ENCODE results near the gene TRAPPC14. TPM values are rescaled to one million over a fixed set of nuclear protein-coding genes. Genes with fewer than 3 reads are reported as not detected.
A peak's percentile ranks its signal among the peaks of the same experiment; 100 is the strongest.

TRAPPC14 gene
- total RNA-seq (2021; fragmentation: NEBNext Ultra II Directional; extraction: Animal tissue kit (Norgen Biotek cat#: 25700)) = 20.2 and 22.1 TPM in 2 replicates
- polyA plus RNA-seq (2011; rRNA removed) = 11.9 and 19.6 TPM in 2 replicates
- polyA plus RNA-seq (2011; cell fraction: cytosol; rRNA removed) = 8.6 TPM
- 55.1 TPM for polyA plus RNA-seq (2011; cell fraction: nucleus; rRNA removed)
- polyA plus RNA-seq (2012, experiment 1 of 2) = 13.7 to 21.2 TPM (median 20.2 TPM) in 4 replicates
- polyA plus RNA-seq (2012, experiment 2 of 2) = 16.9 TPM
- polyA plus RNA-seq (2013, experiment 1 of 2) = 16.6 TPM
- polyA plus RNA-seq (2013, experiment 2 of 2) = 15.0 TPM
- polyA minus RNA-seq (2011; rRNA and poly(A)+ RNA removed) = 8.3 and 8.7 TPM in 2 replicates
- 6.9 TPM for polyA minus RNA-seq (2011; cell fraction: cytosol; rRNA and poly(A)+ RNA removed)
- polyA minus RNA-seq (2011; cell fraction: nucleus; rRNA and poly(A)+ RNA removed) = 21.6 TPM
- long read RNA-seq, experiment 1, partial matches to known transcripts = 3 of 6 reads
- long read RNA-seq, experiment 1, other reads (novel, unspliced or antisense) = 2 of 6 reads
- long read RNA-seq, experiment 2 = 0 reads

GRCh38 chr7:100158229-100159098 is at the start of gene TRAPPC14:
Gene TRAPPC14, minus strand, starts transcription at chr7:100158723. Its CDS starts 224 bp downstream, at chr7:100158499.
- peak within 1 kb of the TSS; percentile 48 for H3K18ac ChIP-seq (ENCODE audit: extremely low read depth, low read length)
- POLR2A ChIA-PET (ENCODE audit: partially characterized antibody) = interaction anchor here (0.8 to 9.9 kb wide), 15 partner anchors 9 to 270 kb away, joined by 3 to 145 read pairs (median 5); partner anchors contain the start of genes AP4M1, GAL3ST4, GPC2 and LAMTOR4
- peak; percentile 77 for TF ChIP-seq ASH2L (IDR thresholded peaks at IDR 0.05; ENCODE audit: low read length)
- peak; percentile 74 for TF ChIP-seq PHF8 (conservative IDR thresholded peaks at IDR 0.05; ENCODE audit: low read depth, low read length)
- peak in 1 of 2 experiments; percentile 48; a peak in 1 of 3 replicates for TF ChIP-seq EP300 (IDR thresholded peaks at IDR 0.05; ENCODE audit: borderline replicate concordance in 1 of 2, low read depth in 2 of 2, low read length in 2 of 2)
- TF ChIP-seq HDAC2 (IDR thresholded peaks at IDR 0.05; ENCODE audit: borderline replicate concordance in 1 of 2, low read depth in 2 of 2, low read length in 2 of 2) = peak in 1 of 2 experiments; percentile 62; a peak in 1 of 4 replicates
- peak; percentile 47; the same call in 1 of the 2 replicates for TF ChIP-seq EGR1 (IDR thresholded peaks at IDR 0.05; ENCODE audit: borderline replicate concordance, low read depth, low read length)
- TF ChIP-seq NRF1 (IDR thresholded peaks at IDR 0.05; ENCODE audit: low read depth, low read length) = no peak
- peak; percentile 66 for TF ChIP-seq KDM4A (IDR thresholded peaks at IDR 0.05; ENCODE audit: low read depth, low read length, severe bottlenecking)

More at GRCh38 chr7:100158229-100159098, at the start of gene TRAPPC14:
- Histone ChIP-seq H2BK120ac (replicated peaks; ENCODE audit: low read depth, low read length) (no peak within 1 kb of the TSS), H3K4me2 (ENCODE audit: insufficient read depth in 1 of 2, low read depth in 2 of 2, low read length in 2 of 2) (peak within 1 kb of the TSS; percentile 75 to 94), H2BK5ac (ENCODE audit: low read depth, low read length) (no peak within 1 kb of the TSS), H3K9me3 (ENCODE audit: insufficient read depth in 2 of 2, low read depth in 1 of 2, low read length in 1 of 2) (no peaks in the 10 kb centered on the region), H2BK15ac (ENCODE audit: low read length) (no peak within 1 kb of the TSS), H2BK20ac (ENCODE audit: low read length) (no peak within 1 kb of the TSS), H3K4me1 (replicated peaks in 1 of 4; ENCODE audit: control insufficient read depth in 3 of 4, insufficient read depth in 4 of 4, low read length in 3 of 4) (peaks cover 0 to 15% (median 9%) of the 10 kb centered on the region in 4 experiments; a peak in 5 of 7 replicates), H3K27ac (ENCODE audit: low read depth, low read length) (peak within 1 kb of the TSS; percentile 24; the same call in 1 of the 2 replicates), H3K79me2 (ENCODE audit: control insufficient read depth in 1 of 2, insufficient read depth in 2 of 2, low read length in 2 of 2) (no peaks in the 10 kb centered on the region), H3K4ac (replicated peaks; ENCODE audit: insufficient read length, low read depth, low read length) (peak within 1 kb of the TSS; percentile 84), H3K14ac (ENCODE audit: insufficient read length) (no peak within 1 kb of the TSS), H4K5ac (ENCODE audit: insufficient read length, low read depth, low read length) (peak within 1 kb of the TSS; percentile 11), H3K36me3 (ENCODE audit: control insufficient read depth in 2 of 4, insufficient read depth in 4 of 4, low read length in 3 of 4) (peaks cover 6 to 36% (median 20%) of the 10 kb centered on the region in 4 experiments), H3K56ac (replicated peaks; ENCODE audit: insufficient read length, low read depth, low read length) (no peak within 1 kb of the TSS), H2AFZ (ENCODE audit: low read length) (no peak within 1 kb of the TSS), H3K27me3 (replicated peaks in 1 of 4; ENCODE audit: control insufficient read depth in 3 of 4, extremely low read depth in 1 of 4, insufficient read depth in 3 of 4, low read length in 3 of 4) (no peaks in the 10 kb centered on the region), H2AK5ac (ENCODE audit: low read depth, low read length) (no peak within 1 kb of the TSS), H4K8ac (ENCODE audit: extremely low read depth, insufficient read depth, low read length) (0 out of 2 replicates have a peak within 1 kb of the TSS, but pooled peaks have one; percentile 17), H4K20me1 (replicated peaks in 1 of 2; ENCODE audit: control insufficient read depth in 1 of 2, insufficient read depth in 2 of 2, low read length in 2 of 2) (peaks cover 12 to 28% of the 10 kb centered on the region in 2 experiments), H3K23me2 (ENCODE audit: low read depth, low read length) (peaks cover 6% of the 10 kb centered on the region), H2BK12ac (ENCODE audit: low read depth, low read length) (no peak within 1 kb of the TSS), H3K79me1 (ENCODE audit: low read depth, low read length) (no peaks in the 10 kb centered on the region; the same call in 1 of the 2 replicates), H3K9ac (replicated peaks in 1 of 4; ENCODE audit: extremely low read depth in 1 of 4, low read depth in 3 of 4, low read length in 3 of 4) (peak within 1 kb of the TSS; percentile 48 to 95 (median 62)), H3K23ac (ENCODE audit: insufficient read length) (no peak within 1 kb of the TSS), H4K91ac (replicated peaks; ENCODE audit: insufficient read length, low read length) (no peak within 1 kb of the TSS), H3K4me3 (ENCODE audit: extremely low read depth in 1 of 4, insufficient read depth in 2 of 4, low read depth in 3 of 4, low read length in 4 of 4) (peak within 1 kb of the TSS; percentile 57 to 88 (median 80))
- no peak for FAIRE-seq
- peak; percentile 83 to 99 for DNase-seq (ENCODE audit: low read depth in 1 of 2, low spot score in 2 of 2)
- WGBS, 2 experiments (ENCODE audit: extremely low coverage in 1 of 2, insufficient coverage in 1 of 2, insufficient read length in 1 of 2, insufficient replicate concordance in 2 of 2, low coverage in 1 of 2, low lambda C conversion rate in 2 of 2, missing lambda C conversion rate in 1 of 2) = 7% methylated on average over 72 of the region's 87 CpGs; no CpG with 5 or more reads in 1 of the 2 experiments
- CTCF ChIA-PET (ENCODE audit: partially characterized antibody) = interaction anchor here (0.7 to 7.9 kb wide), 4 partner anchors 10 to 29 kb away, joined by 3 to 83 read pairs (median 4); partner anchors contain the start of gene GAL3ST4

Measured in H1 (cell line).